Measurements from ENCODE around the gene ANKRD16.

Gene ANKRD16

DNA sequence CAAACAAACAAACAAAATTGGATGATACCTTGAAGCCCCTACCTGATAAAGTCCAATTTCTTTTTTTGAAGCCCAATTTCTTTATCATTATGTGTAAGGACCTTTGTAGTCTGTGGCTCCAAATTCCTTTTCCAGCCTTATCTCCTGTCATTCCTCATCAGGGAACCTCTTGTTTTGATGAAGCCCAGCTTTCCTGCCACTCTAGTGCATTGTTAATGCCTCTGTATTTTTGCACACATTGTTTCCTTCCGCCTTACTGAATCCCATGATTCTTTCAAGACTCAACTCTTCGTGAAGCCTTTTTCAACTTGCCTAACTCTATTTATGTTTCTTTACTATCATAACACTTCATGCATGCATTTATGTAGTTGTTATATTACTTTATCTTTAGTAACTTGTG, 3.6 kb upstream of the ANKRD16 start:
- Histone ChIP-seq H3K36me3 (ENCODE audit: insufficient read depth, low read length) (peaks cover 5% of the 10 kb centered on the region; the same call in 1 of the 2 replicates), H3K9ac (ENCODE audit: insufficient read length) (no peak overlapping the region), H3K27ac (no peak overlapping the region), H3K9me3 (ENCODE audit: low read depth, low read length) (no peaks in the 10 kb centered on the region), H3K4me3 (no peak overlapping the region)
- DNase-seq (ENCODE audit: low read depth, low spot score) = no peak
- TF ChIP-seq EZH2 (IDR thresholded peaks at IDR 0.05) (no peak), POLR2AphosphoS5 (IDR thresholded peaks at IDR 0.05; ENCODE audit: borderline replicate concordance, low read depth, low read length) (no peak), FOXP2 (optimal IDR thresholded peaks at IDR 0.05; ENCODE audit: control extremely low read depth, extremely low read length, insufficient read depth) (no peak)

DNA sequence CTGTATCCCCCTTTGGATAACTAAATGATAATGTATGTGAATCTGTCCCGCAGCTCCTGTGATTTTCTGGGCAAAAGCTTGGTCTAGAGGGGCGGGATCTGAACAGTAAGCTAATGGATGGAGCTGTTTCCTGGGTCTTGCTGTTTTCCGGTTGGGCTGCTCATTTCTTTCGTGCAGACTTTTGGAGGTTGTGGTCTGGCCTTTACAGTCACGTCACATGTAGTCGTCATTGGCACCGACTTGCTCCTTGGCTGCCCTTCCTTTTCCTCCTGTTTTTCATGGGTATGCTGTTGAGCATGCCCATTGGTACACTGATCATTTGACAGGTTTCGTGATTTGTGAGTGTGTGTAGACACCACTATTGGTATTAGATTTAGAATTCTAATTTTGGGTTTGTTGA, 2.3 kb upstream of the ANKRD16 start:
- no peak overlapping the region for H3K4me3 ChIP-seq
- H3K9me3 ChIP-seq (ENCODE audit: low read depth, low read length) = no peaks in the 10 kb centered on the region
- no peak for DNase-seq (ENCODE audit: low read depth, low spot score)
- no peak overlapping the region for H3K9ac ChIP-seq (ENCODE audit: insufficient read length)
- peaks cover 5% of the 10 kb centered on the region; the same call in 1 of the 2 replicates for H3K36me3 ChIP-seq (ENCODE audit: insufficient read depth, low read length)
- H3K27ac ChIP-seq = no peak overlapping the region
- TF ChIP-seq EZH2 (IDR thresholded peaks at IDR 0.05) (no peak), POLR2AphosphoS5 (IDR thresholded peaks at IDR 0.05; ENCODE audit: borderline replicate concordance, low read depth, low read length) (no peak), FOXP2 (optimal IDR thresholded peaks at IDR 0.05; ENCODE audit: control extremely low read depth, extremely low read length, insufficient read depth) (no peak)

DNA sequence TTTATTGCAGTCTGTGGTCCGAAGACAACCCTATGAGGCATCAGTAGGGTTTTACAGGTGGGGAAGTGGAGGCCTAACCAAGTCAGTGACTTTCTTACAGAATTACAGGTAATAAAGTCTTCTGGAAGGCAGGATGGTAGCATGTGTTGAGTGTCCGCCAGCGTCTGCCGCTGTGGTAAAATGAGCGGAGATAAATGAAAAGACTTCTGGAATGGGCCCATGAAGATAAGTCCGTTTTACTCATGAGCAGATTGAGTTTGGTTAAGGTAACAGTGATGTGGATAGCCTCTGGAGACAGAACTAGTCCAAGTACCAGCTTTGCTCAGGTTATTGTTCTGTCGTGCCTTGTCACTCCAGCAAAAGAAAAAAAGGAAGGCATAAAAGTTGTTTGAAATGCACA, 1.3 kb upstream of the ANKRD16 start:
- Histone ChIP-seq H3K9ac (ENCODE audit: insufficient read length) (peak overlapping the region; percentile 73), H3K4me3 (peak overlapping the region; percentile 78), H3K27ac (no peak overlapping the region), H3K9me3 (ENCODE audit: low read depth, low read length) (no peaks in the 10 kb centered on the region), H3K36me3 (ENCODE audit: insufficient read depth, low read length) (peaks cover 5% of the 10 kb centered on the region; the same call in 1 of the 2 replicates)
- DNase-seq (ENCODE audit: low read depth, low spot score) = no peak
- TF ChIP-seq POLR2AphosphoS5 (IDR thresholded peaks at IDR 0.05; ENCODE audit: borderline replicate concordance, low read depth, low read length) (no peak), FOXP2 (optimal IDR thresholded peaks at IDR 0.05; ENCODE audit: control extremely low read depth, extremely low read length, insufficient read depth) (no peak), EZH2 (IDR thresholded peaks at IDR 0.05) (no peak)

DNA sequence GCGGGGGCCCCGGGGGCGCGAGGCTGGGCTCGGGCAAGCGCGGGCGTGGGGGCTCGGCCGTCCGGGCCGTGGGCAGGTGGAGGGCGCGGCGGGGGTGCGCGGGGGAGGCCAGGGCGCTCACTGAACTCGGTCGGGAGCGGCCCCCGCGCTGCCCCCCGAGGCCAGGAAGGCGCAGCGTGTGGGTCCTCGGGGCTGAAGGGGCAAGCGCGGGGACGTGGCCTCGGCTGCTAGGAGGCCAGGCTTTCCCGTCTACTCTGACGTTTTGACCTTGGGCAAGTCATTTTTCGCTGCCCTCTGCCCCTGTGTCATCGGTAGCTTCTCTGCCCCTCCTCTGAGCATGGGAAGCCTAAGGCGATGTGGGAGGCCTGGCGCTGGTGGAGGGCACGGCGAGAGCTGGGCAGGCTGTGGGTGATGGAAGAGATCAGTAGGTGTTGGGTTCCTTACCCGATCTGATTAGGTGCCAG, 791 bp upstream of the ANKRD16 start:
- no peak for DNase-seq (ENCODE audit: low read depth, low spot score)
- Histone ChIP-seq H3K27ac (no peak overlapping the region), H3K36me3 (ENCODE audit: insufficient read depth, low read length) (peaks cover 2% of the 10 kb centered on the region; the same call in 1 of the 2 replicates), H3K9ac (ENCODE audit: insufficient read length) (peak overlapping the region; percentile 73), H3K4me3 (peak overlapping the region; percentile 78), H3K9me3 (ENCODE audit: low read depth, low read length) (no peaks in the 10 kb centered on the region)
- no peak for TF ChIP-seq EZH2 (IDR thresholded peaks at IDR 0.05)
- no peak for TF ChIP-seq FOXP2 (optimal IDR thresholded peaks at IDR 0.05; ENCODE audit: control extremely low read depth, extremely low read length, insufficient read depth)
- TF ChIP-seq POLR2AphosphoS5 (IDR thresholded peaks at IDR 0.05; ENCODE audit: borderline replicate concordance, low read depth, low read length) = no peak

DNA sequence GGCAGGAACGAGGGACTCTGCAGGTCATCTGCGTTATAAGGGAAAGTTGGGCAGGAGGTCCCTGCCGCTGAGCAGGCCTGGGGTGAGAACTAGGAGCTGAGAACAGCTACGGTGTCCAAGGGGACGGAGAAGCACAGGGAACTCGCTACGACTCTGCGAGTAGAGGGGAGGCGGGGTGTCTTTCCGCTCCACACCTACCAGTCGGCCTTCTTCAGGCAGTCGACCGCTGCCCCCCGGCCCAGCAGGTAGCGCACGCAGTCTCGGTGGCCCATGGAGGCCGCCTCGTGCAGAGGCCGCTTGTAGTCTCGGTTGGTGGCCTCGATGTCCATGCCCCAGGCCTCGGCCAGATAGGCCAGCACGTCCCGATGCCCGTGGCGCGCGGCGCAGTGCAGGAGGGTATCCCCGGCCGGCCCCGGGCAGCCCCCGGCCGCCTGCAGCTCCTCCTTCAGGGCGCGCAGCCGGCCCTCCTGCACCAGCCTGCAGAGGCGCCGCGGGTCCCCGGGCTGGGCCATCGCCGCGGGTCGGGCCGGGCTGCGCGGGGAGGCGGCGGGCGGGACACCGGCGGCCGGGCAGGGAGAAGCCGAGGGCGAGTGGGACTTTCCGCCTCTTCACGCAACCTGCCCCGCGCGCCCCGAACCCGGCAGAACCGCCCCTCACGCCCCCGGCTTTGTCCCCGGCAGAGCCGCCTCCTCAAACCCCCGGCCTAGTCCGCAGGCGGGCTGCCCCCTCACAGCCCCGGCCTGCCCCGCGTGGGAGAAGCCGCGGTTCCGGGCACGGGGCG, 660 bp downstream of the ANKRD16 start:
- Histone ChIP-seq H3K9ac (ENCODE audit: insufficient read length) (peak overlapping the region; percentile 73), H3K9me3 (ENCODE audit: low read depth, low read length) (no peaks in the 10 kb centered on the region), H3K4me3 (peak overlapping the region; percentile 78), H3K27ac (no peak overlapping the region), H3K36me3 (ENCODE audit: insufficient read depth, low read length) (no peaks in the 10 kb centered on the region; the same call in 1 of the 2 replicates)
- TF ChIP-seq EZH2 (IDR thresholded peaks at IDR 0.05) = no peak
- TF ChIP-seq FOXP2 (optimal IDR thresholded peaks at IDR 0.05; ENCODE audit: control extremely low read depth, extremely low read length, insufficient read depth) = no peak
- no peak for TF ChIP-seq POLR2AphosphoS5 (IDR thresholded peaks at IDR 0.05; ENCODE audit: borderline replicate concordance, low read depth, low read length)
- no peak for DNase-seq (ENCODE audit: low read depth, low spot score)

DNA sequence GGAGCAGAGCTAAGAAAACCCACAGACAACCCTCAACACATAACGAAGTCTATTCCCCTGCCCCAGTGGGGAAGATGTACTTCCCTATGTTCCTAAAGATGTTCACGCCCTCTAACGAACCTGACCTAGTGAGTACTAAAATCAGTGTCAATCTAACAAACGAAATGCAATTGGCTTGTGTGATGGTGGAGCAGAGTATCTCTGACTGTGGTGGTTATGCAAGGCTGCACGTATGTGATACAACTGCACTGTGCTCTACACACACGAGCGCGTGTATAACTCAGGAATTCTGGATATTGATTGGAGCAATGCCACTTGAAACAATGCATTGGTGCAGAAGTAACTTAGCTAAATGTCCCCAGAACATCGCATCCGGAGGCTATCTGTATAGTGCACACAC, 1.3 kb downstream of the ANKRD16 start:
- H3K27ac ChIP-seq = no peak overlapping the region
- no peak for TF ChIP-seq POLR2AphosphoS5 (IDR thresholded peaks at IDR 0.05; ENCODE audit: borderline replicate concordance, low read depth, low read length)
- no peak for TF ChIP-seq EZH2 (IDR thresholded peaks at IDR 0.05)
- TF ChIP-seq FOXP2 (optimal IDR thresholded peaks at IDR 0.05; ENCODE audit: control extremely low read depth, extremely low read length, insufficient read depth) = no peak
- DNase-seq (ENCODE audit: low read depth, low spot score) = no peak

DNA sequence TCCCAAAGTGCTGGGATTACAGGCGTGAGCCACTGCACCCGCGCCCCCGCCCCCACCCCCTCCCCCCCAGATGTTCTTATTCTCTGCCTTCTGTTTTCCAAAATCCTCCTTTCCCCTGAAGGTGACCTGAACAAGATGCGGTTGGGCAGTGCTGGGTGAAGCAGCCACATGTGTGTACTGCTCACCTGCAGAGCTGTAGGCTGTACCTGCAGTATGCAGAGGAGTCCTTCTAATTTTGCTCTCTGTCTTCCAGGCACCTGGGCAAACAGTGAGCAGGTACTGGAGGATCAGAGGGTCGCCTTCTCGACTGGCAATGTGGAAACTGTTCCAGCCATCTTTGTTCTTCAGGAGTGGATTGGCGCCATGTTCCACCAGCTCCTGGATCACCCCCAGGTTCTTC, 2.1 kb downstream of the ANKRD16 start:
- Histone ChIP-seq H3K9ac (ENCODE audit: insufficient read length) (no peak overlapping the region), H3K36me3 (ENCODE audit: insufficient read depth, low read length) (peaks cover 3% of the 10 kb centered on the region; the same call in 1 of the 2 replicates)

More for the DNA sequence above, 1.3 kb downstream of the ANKRD16 start:
- Histone ChIP-seq H3K9ac (ENCODE audit: insufficient read length) (peak overlapping the region; percentile 73), H3K9me3 (ENCODE audit: low read depth, low read length) (no peaks in the 10 kb centered on the region), H3K4me3 (peak overlapping the region; percentile 78), H3K36me3 (ENCODE audit: insufficient read depth, low read length) (no peaks in the 10 kb centered on the region; the same call in 1 of the 2 replicates)

DNA sequence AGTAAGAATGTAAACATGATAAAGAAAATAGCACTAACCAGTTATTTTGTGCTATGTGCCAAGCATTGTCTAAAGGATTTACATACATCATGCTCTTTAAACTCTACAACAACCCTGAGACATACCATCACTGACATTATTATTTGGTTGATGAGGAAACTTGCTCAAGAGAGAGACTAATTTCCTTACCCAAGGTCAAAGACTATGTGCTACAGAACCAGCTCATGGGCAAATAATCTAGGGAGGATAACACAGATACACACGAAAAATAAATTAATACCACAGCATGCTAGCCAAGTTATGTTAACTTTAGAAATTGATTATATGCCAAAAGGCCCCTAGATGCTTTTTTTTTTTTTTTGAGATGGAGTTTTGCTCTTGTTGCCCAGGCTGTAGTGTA, 2.7 kb downstream of the ANKRD16 start:
- no peak overlapping the region for H3K9ac ChIP-seq (ENCODE audit: insufficient read length)
- H3K36me3 ChIP-seq (ENCODE audit: insufficient read depth, low read length) = peaks cover 3% of the 10 kb centered on the region; the same call in 1 of the 2 replicates
- no peaks in the 10 kb centered on the region for H3K9me3 ChIP-seq (ENCODE audit: low read depth, low read length)
- no peak for DNase-seq (ENCODE audit: low read depth, low spot score)
- H3K27ac ChIP-seq = no peak overlapping the region
- TF ChIP-seq EZH2 (IDR thresholded peaks at IDR 0.05) (no peak), FOXP2 (optimal IDR thresholded peaks at IDR 0.05; ENCODE audit: control extremely low read depth, extremely low read length, insufficient read depth) (no peak), POLR2AphosphoS5 (IDR thresholded peaks at IDR 0.05; ENCODE audit: borderline replicate concordance, low read depth, low read length) (no peak)
- H3K4me3 ChIP-seq = no peak overlapping the region

More for the DNA sequence above, 2.1 kb downstream of the ANKRD16 start:
- no peak overlapping the region for H3K4me3 ChIP-seq
- no peak for DNase-seq (ENCODE audit: low read depth, low spot score)
- no peaks in the 10 kb centered on the region for H3K9me3 ChIP-seq (ENCODE audit: low read depth, low read length)
- no peak for TF ChIP-seq EZH2 (IDR thresholded peaks at IDR 0.05)
- no peak for TF ChIP-seq POLR2AphosphoS5 (IDR thresholded peaks at IDR 0.05; ENCODE audit: borderline replicate concordance, low read depth, low read length)
- TF ChIP-seq FOXP2 (optimal IDR thresholded peaks at IDR 0.05; ENCODE audit: control extremely low read depth, extremely low read length, insufficient read depth) = no peak
- H3K27ac ChIP-seq = no peak overlapping the region

Measured in SK-N-MC (cell line).